NCI-H1105 (cell line): ENCODE results near the gene ARGFX.
"Not testable (repeated sequence)": the region's sequence is repeated elsewhere in the genome, so short reads cannot be mapped to it uniquely, and the experiment has no call there.

ENCODE experiments used
- DNase-seq: peaks from one replicate; lab custom pipeline; 2025; lab: John Stamatoyannopoulos, UW

ARGFX gene

DNA sequence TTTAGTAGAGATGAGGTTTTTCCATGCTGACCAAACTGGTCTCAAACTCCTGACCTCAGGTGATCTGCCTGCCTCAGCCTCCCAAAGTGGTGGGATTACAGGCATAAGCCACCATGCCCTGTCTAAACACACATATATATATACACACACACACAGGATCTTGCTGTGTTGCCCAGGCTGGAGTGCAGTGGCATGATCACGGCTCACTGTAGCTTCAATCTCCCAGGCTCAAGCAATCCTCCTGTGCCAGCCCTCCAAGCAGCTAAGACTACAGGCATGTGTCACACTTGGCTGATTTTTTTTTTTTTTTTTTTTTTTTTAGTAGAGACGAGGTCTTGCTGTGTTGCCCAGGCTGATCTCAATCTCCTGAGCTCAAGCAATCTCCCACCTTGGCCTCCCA lies 32.2 kb downstream of the ARGFX start:
- not testable (repeated sequence) for DNase-seq

DNA sequence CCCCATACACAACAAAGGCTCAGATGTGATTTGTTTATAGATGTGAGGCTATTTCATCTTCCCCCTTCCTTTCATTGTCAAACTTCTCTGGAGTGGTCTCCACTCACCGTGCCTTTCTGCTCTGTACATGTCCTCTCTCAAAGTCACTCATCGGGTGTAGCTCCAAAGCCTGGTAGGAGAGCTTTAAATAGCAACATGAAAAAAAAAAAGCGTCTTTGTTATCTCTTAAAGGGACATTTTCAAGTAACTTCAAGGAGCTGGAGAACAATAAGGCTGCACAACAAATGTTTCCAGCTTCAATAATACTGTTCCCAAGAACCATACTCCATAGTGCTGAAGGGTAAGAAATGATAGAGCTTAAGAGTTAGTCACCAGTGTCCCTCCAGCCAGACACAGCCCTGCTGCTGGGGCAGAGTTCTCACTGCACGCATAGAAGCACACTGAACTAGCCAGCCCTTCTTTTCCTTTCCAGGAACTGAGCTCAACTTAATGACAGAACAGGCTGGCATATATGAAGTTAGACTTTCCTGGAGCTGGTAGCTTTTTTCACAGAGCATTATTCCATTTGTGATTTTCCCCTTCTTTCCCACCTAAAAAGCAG lies 33.6 kb downstream of the ARGFX start:
- no peak for DNase-seq

GRCh38 chr3:121604759-121605158 lies 37.0 kb downstream of the ARGFX start:
- no peak for DNase-seq

DNA sequence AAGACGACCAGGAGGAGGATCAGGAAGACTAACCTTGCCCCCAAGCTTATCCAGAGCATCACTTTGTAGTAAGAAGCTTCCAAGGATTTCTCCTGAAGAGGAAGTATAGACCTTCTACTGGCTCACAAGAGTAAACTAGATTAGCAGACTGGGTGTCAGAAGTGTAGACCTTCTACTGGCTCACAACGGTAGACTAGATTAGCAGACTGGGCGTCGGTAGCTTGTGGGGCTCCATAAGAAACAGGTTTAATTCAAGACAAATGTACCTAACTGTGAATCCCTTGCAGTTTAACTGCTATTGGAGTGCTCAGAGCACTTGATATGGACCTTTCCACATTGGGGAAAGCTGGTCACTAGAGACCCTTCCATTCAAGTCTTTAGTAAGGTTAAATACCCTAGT lies 38.4 kb downstream of the ARGFX start:
- DNase-seq, result no peak
